T47D (cell line): Measurements from ENCODE around the gene BLID.

Experiments used
- DNase-seq, 2 experiments: peaks; one replicate each; pipeline versions ENCODE4 v3.0.0 to v3.0.0-alpha.2; 2011 to 2012; ENCODE audit warnings: low read depth in 1 of 2, low spot score in 1 of 2
- JUND ChIP-seq: IDR thresholded peaks from 2 replicates; pipeline ENCODE4 v1.6.1; 2012; ENCODE audit warnings: low read depth
- in situ Hi-C: cut with HindIII; loops from 2 replicates; pipeline ENCODE4 v1.10.0; 2016; ENCODE audit warnings: low sequenced_read_pairs, low pct_unique_long_range_greater_than_20kb

BLID gene, protein sequence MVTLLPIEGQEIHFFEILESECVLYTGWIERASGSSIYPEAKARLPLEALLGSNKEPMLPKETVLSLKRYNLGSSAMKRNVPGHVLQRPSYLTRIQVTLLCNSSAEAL

DNA sequence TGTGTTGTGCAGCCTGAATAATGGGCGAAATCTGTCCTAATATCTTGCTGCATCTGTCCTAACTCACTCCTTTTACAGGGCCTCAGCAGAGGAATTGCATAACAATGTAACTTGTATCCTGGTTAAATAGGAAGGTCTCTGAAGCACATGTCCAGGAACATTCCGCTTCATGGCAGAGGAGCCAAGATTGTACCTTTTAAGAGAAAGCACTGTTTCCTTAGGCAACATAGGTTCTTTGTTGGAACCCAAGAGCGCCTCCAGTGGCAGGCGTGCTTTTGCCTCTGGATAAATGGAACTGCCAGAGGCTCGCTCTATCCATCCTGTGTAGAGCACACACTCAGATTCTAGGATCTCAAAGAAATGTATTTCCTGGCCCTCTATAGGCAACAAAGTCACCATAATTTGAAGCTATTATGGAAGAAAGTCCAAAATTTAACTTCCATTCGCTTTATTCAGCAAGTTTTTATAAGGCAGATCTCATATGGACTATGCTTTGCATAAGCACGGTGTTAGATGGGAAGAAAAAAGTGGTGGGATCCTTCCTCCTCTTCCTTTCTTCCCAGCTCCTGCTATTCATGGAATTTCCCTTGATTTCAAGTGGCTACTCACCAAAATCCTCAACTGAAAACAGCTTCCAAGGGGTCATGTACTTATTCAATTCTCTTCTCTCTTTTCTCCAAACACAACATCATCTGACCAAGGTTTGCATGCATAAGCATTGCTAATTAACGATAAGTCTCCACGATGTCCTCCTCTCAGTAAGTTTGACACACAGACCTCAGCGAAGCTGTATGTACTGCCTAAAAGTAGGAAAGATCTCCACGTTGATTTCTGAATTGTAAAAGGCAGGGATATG is at the start of gene BLID:
Gene BLID, minus strand, starts transcription at position 692 of the 856 bp plus-strand sequence. Its CDS starts 293 bp downstream, at position 399.
- in situ Hi-C loops: no loop called here
- TF ChIP-seq JUND: no peak
- peak in 1 of 2 experiments; percentile 49 for DNase-seq

DNA sequence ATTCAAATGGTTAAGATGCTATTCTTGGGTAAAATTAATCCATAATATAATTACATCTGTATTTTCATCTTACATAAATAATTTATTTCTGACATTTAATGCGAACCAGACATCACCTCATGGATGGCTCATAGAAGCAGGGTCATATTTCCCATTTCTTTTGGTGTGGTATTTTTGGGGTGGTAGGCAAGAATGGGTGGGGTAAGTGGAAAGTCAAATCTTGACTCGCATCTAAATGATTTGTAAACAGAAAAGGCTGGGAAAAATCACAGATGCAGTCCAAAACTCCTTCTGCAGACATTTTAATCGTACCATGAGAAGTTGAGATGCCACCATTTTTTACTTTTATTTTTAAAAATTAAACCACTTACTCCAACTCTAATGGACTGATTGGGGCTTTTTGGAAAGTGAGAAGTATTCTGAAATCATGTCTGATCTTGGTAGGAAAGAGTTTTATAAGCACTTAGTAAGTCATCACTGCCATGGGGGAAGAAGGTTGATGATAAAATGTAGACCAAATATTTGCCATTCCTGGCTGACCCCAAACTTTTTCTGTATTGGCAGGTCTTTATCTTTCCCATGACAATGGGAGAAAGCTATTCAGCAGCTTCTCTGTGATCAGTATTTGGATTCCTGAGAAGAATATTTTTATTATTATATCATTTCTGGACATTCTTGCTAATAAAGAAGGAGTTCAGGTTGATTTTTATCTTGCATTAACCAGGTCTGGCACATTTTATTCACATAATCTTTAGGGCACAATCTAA is 47.2 kb upstream of the BLID start:
- DNase-seq: no peak
- TF ChIP-seq JUND: no peak
- in situ Hi-C loops: no loop called here

GRCh38 chr11:122162095-122162494 is 46.1 kb upstream of the BLID start:
- no peak for TF ChIP-seq JUND
- no peak for DNase-seq
- in situ Hi-C loops: no loop called here

GRCh38 chr11:122160841-122161590 is 45.0 kb upstream of the BLID start:
- no peak for DNase-seq
- in situ Hi-C loops: no loop called here
- no peak for TF ChIP-seq JUND

DNA sequence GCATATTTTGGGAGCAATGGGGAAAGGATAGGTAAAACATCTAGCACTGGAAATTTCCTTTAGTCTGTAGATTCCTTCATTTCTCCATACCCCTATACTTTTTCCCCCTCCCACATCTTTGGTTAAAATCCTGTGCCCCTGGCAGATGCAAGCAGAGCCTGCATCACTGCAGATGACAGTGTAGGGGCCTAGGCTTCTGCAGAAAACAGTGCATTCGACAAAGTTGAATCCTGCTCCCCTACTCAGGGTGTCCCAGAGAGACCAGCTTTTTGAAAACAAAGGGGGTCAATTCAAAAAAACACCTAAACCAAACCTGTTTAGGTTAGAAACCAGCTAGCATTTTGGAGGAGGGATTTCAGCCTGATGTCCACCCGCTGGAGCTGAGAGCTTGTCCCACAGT is 43.8 kb upstream of the BLID start:
- no peak for TF ChIP-seq JUND
- in situ Hi-C loops: no loop called here

DNA sequence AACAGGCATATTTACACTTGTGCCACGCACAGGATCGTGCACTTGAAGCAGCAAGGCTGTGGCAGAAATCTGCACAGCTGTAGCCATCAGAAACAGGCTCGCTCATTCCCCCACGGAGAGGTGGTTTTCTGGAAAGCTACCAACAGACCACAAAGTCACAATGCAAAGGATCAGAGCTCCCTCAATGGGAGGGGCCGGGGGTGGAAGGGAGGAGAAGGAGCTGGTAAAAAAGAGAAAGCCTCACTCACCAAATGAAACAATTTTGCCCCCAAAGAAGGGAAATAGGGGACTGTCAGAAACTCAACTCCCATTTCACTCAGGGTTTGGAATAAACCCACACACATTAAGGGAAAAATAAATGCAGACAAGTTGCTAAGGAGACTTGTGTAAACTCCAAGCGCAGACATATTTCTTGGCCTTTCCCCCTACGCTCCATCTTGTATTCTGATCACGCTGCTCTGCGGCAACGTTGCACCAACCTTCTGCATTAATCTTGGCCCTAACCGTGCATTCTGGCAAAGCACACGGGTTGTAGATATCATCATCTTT is 43.2 kb upstream of the BLID start:
- no peak for DNase-seq
- in situ Hi-C loops: no loop called here
- no peak for TF ChIP-seq JUND

More for the DNA sequence above, 43.8 kb upstream of the BLID start:
- no peak for DNase-seq

- no peak for DNase-seq
- TF ChIP-seq JUND: no peak
- in situ Hi-C loops: no loop called here
Measured at GRCh38 chr11:122158171-122158570, 42.2 kb upstream of the BLID start.

- DNase-seq: peak in 1 of 2 experiments; percentile 17
Measured at GRCh38 chr11:122157653-122158161, 41.7 kb upstream of the BLID start.

DNA sequence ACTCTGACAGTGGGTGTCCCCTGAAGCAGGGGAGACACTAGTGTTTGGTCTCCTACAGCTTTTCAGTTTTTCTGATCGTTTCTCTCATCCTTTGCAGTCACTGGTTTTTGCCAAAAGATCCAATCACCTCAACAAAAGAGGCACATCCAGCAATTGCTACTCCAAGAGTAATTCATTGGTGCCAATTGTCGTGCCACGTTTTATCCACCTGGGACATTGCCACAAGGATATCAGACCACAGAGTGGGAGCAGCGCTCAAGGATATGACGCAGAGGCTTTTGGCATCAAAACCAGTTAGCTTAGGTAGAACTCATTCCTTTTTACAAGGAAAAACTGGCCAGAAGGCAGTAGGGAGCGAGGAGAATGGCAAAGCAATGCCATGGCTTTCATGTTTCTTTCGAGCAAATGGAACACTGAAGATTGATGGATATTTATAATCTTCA is 40.9 kb upstream of the BLID start:
- TF ChIP-seq JUND: no peak
- in situ Hi-C loops: no loop called here
- peak in 1 of 2 experiments; percentile 58 for DNase-seq

More at GRCh38 chr11:122157653-122158161, 41.7 kb upstream of the BLID start:
- no peak for TF ChIP-seq JUND
- in situ Hi-C loops: no loop called here

DNA sequence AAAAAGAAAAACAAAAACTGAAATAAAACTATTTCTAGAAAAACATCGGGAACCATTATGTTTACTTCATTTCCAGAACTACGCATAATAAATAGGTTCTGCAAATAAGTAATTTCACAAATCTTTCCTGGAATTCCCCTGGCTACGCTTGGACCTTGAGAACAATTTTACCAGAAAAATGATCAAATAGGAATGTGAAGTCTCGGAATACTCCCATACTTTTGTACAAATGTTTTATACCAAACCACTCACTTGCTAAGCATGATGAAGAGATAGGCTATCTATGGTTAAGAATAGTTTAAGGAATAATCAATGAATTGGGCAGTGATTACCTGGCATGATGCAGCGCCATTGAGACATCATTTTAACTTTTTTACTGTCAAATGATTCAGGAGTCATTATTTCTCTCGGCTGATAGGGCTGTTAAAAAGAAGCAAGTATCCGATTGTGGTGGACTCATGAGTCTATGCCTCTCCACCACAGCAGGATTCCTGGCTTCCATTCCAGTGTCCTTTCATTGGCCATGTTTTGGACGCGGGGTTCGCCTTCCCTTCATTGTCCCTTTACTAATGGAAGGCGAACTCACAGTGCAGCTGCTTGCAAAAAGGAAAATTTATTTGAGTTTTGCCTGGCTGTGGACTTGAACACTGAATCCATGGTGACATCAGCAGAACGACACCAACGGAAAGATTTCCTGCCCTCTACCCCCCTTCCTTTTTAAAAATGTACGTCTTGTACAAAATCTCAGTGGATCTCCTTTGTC is 39.9 kb upstream of the BLID start:
- TF ChIP-seq JUND: no peak
- in situ Hi-C loops: no loop called here
- no peak for DNase-seq

- no peak for DNase-seq
- TF ChIP-seq JUND: no peak
- in situ Hi-C loops: no loop called here
Measured at GRCh38 chr11:122154994-122155393, 39.0 kb upstream of the BLID start.
